GM13976 (cell line): ENCODE measurements around the gene EDARADD.

Source experiments
- DNase-seq: peaks from one replicate; pipeline ENCODE4 v3.0.0; 2012; ENCODE audit warnings: low spot score
- in situ Hi-C: fragments of 300-500 bp; cut with MboI; formaldehyde crosslinking; loops from one replicate; pipeline ENCODE4 v1.12.0; 2022; ENCODE audit warnings: low sequenced_read_pairs, mixed read lengths, inconsistent platforms; ENCODE audit not compliant: unreplicated experiment
- TF ChIP-seq, protein P1 (sequence below): IDR thresholded peaks from 2 replicates; pipeline ENCODE4 v1.5.1; 2012; ENCODE audit warnings: borderline replicate concordance, mild to moderate bottlenecking; ENCODE audit not compliant: insufficient read depth; ENCODE audit errors: extremely low read depth, missing control alignments, control extremely low read depth

Gene EDARADD

DNA sequence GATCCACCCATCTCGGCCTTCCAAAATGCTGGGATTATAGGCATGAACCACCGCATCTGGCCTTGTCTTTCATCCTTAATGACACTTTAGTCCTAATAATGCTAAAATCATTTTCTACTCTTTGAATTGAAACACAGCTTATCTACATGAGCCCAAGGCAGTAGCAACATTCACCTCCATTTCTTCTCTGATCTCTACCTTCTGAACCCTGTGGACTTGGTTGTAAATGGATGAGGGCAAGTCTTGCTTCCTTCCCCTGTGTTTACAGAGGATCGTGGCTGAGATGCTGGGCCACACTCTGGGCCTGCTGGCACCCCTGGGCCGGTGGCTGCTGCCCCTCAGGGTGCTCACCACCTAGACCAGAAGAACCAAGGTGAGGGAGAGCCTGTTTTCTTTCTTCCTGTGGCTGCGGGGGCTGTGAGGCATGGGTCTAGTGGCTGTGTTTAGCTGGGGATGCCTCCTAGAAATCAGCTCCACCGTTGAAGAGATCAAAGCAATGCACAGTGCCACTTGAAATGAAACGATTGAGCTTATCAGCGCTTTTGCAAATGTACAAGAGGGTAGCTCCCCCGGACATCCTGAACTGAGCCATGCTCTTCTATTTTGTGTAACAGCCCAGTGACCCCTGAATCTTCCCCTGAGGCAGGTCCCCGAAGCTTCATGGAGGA lies 97.5 kb downstream of the EDARADD start:
- TF ChIP-seq, protein P1, sequence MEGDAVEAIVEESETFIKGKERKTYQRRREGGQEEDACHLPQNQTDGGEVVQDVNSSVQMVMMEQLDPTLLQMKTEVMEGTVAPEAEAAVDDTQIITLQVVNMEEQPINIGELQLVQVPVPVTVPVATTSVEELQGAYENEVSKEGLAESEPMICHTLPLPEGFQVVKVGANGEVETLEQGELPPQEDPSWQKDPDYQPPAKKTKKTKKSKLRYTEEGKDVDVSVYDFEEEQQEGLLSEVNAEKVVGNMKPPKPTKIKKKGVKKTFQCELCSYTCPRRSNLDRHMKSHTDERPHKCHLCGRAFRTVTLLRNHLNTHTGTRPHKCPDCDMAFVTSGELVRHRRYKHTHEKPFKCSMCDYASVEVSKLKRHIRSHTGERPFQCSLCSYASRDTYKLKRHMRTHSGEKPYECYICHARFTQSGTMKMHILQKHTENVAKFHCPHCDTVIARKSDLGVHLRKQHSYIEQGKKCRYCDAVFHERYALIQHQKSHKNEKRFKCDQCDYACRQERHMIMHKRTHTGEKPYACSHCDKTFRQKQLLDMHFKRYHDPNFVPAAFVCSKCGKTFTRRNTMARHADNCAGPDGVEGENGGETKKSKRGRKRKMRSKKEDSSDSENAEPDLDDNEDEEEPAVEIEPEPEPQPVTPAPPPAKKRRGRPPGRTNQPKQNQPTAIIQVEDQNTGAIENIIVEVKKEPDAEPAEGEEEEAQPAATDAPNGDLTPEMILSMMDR: no peak
- no peak for DNase-seq
- in situ Hi-C loops: no loop called here

DNA sequence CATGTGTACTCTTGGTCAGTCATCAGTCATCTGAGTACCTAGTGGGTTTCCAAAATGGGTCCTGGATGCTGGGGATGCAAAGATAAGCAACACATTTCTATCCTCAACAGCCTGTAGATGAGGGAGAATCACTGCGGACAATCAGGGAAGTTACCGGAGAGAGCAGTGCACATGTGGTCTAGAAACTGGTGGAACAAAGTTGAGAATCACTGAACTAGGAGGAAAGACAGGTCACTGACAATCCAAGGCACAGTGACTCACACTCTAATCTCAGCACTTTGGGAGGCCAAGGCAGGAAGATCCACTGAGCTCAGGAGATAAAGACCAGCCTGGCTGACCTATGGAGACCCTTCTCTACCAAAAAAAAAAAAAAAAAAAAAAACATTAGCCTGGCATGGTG lies 98.3 kb downstream of the EDARADD start:
- in situ Hi-C loops: no loop called here
- TF ChIP-seq, protein P1: no peak
- no peak for DNase-seq

DNA sequence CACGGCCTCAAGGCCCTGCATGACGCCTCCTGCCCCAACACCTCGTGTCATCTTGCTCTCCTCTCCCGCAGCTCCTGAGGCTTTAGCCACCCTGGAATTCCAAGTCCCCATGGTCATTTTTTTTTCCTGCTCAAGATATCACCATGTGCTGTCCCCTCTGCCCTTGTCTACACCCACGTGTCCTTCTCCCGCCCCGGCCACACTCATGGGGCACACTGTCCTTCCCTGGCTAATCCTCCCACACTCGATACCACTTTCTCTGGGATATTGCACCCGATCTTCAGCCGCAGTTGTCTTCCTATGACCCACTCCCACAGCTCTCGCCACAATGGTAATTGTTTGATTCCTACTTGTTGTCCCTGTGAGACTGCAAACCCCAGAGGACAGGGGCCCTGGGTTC lies 100.0 kb downstream of the EDARADD start:
- DNase-seq: no peak
- in situ Hi-C loops: no loop called here
- TF ChIP-seq, protein P1: no peak

DNA sequence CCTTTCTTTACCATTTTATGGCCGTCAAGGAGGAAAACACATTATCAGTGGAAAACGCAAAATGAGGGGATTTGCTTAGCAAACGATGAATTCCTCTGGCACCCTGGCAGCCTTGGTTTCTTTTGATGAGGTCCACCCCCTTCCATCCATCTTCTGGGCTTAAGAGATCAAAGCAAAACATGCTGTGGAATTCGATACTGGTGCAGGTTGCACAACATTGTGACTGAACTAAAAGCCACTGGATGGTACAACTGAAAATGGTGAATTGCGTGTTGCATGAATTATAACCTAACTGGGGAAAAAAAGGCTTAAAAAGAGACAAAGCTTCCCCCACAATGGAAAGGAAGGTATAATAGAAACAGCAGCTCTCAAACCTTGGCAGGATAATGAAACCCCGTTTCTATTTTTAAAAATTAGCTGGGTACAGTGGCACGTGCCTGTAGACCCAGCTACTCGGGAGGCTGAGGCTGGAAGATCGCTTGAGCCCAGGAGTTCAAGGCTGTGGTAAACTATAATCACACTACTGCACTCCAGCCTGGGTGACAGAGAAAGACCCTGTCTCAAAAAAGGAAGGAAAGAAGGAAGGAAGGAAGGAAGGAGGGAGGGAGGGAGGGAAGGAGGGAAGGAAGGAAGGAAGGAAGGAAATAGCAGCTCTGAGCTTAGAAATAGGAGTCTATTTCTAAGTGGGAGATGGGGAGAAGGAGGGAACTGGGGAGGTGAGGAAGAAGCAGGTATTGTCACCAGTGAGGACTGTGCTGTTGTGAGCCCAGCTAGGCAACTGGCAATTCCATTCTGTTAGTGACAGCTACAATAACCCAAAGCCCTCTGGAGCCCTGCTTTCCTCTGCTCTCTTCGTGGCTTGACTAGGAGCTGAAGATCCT lies 100.7 kb downstream of the EDARADD start:
- in situ Hi-C loops: no loop called here
- no peak for DNase-seq
- TF ChIP-seq, protein P1: no peak

DNA sequence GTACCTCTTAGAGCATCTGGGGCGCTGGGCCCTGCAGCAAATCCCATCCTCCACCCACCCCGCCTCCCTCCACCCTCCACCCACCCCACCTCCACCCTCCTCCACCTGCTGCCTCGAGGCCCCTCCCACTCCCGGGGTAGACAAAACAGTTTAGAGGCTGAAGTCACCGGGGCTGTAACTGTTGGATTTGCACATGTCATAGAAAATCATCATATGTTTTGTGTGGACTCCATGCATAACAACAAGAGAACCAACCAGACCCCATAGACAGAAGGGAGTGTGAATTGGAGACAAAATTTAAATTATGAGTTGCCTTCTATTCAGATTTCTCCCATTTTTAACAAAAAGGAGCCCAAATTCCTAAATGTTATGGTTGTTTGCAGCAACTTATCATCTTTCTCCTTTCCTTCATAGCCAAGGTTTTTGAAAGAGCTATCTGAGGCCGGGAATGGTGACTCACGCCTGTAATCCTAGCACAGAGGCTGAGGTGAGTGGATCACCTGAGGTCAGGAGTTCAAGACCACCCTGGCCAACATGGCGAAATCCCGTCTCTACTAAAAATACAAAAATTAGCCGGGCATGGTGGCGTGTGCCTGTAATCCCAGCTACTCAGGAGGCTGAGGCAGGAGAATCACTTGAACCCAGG lies 101.5 kb downstream of the EDARADD start:
- in situ Hi-C loops: no loop called here
- TF ChIP-seq, protein P1: no peak
- no peak for DNase-seq

DNA sequence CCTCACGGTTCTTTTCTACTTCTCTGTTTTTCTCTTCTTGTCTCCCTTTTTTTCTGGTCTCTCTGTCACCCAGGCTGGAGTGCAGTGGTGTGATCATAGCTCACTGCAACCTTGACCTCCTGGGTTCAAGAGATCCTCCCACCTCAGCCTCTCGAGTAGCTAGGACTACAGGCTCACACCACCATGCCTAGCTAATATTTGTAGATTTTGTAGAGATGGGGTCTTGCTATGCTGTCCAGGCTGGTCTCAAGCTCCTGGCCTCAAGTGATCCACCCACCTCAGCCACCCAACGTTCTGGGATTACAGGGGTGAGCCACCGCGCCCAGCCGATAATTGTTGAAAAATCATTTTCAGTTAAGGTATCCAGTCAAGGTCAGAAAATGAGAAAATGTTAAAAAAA lies 103.8 kb downstream of the EDARADD start:
- TF ChIP-seq, protein P1: no peak
- in situ Hi-C loops: no loop called here
- no peak for DNase-seq
